Measurements from ENCODE around the gene TEAD4.

GRCh38 chr12:3087758-3088650 lies 128.8 kb downstream of the TEAD4 start:
- TF ChIP-seq CTCF (conservative IDR thresholded peaks at IDR 0.05; ENCODE audit: low read depth, low read length) (no peak), EZH2 (IDR thresholded peaks at IDR 0.05; ENCODE audit: borderline replicate concordance, low read depth, low read length, poor library complexity, severe bottlenecking) (no peak)

Measured in A673 (cell line).